NCI-H510A treated with DMSO at 0.1 percent for 48 hours (cell line): ENCODE data around the gene ADAMTS4.

Experiments used
- DNase-seq: peaks from one replicate; lab custom pipeline; 2025; lab: John Stamatoyannopoulos, UW

The ADAMTS4 gene

GRCh38 chr1:161145832-161146231 lies 53.0 kb downstream of the ADAMTS4 start:
- no peak for DNase-seq

GRCh38 chr1:161140755-161141400 lies 58.0 kb downstream of the ADAMTS4 start:
- DNase-seq = no peak

GRCh38 chr1:161139766-161140165 lies 59.1 kb downstream of the ADAMTS4 start:
- DNase-seq = peak; percentile 19

GRCh38 chr1:161138431-161138830 lies 60.4 kb downstream of the ADAMTS4 start:
- no peak for DNase-seq

GRCh38 chr1:161137881-161138280 lies 61.0 kb downstream of the ADAMTS4 start:
- no peak for DNase-seq
